Activated naive CD4-positive, alpha-beta T cell treated with anti-CD3 and anti-CD28 coated beads, Interleukin-2, amount 50 U/mL, for 24 hours (primary cell): ENCODE results near the gene FIS1.

Experiments used
- H3K27ac Mint-ChIP-seq: one replicate; pipeline ENCODE4 v1.8.0; 2021; ENCODE audit warnings: mild to moderate bottlenecking, mixed read lengths
- H3K27me3 Mint-ChIP-seq: one replicate; pipeline ENCODE4 v1.8.0; 2021; ENCODE audit warnings: mixed read lengths
- H3K36me3 Mint-ChIP-seq: one replicate; pipeline ENCODE4 v1.8.0; 2021; ENCODE audit warnings: mixed read lengths
- H3K4me1 Mint-ChIP-seq: one replicate; pipeline ENCODE4 v1.8.0; 2021; ENCODE audit warnings: mixed read lengths
- H3K4me3 Mint-ChIP-seq: one replicate; pipeline ENCODE4 v1.8.0; 2021; ENCODE audit warnings: mild to moderate bottlenecking, mixed read lengths
- H3K9me3 Mint-ChIP-seq: one replicate; pipeline ENCODE4 v1.8.0; 2021; ENCODE audit warnings: mixed read lengths

Gene FIS1

DNA sequence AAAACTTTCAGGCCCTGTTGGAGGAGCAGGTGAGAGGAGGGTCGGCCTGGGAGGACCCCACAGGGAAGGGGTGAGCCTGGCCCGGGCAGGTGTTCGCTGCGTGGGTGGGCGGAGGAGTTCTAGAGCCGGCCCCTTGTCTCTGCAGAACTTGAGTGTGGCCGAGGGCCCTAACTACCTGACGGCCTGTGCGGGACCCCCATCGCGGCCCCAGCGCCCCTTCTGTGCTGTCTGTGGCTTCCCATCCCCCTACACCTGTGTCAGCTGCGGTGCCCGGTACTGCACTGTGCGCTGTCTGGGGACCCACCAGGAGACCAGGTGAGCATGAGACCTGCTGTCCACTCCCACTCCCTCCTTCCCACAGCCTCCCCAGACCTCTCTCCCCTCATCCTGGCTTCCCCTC is 21.4 kb downstream of the FIS1 start:
- Mint-ChIP-seq H3K36me3 (peaks cover 2% of the 10 kb centered on the region), H3K9me3 (no peaks in the 10 kb centered on the region)

DNA sequence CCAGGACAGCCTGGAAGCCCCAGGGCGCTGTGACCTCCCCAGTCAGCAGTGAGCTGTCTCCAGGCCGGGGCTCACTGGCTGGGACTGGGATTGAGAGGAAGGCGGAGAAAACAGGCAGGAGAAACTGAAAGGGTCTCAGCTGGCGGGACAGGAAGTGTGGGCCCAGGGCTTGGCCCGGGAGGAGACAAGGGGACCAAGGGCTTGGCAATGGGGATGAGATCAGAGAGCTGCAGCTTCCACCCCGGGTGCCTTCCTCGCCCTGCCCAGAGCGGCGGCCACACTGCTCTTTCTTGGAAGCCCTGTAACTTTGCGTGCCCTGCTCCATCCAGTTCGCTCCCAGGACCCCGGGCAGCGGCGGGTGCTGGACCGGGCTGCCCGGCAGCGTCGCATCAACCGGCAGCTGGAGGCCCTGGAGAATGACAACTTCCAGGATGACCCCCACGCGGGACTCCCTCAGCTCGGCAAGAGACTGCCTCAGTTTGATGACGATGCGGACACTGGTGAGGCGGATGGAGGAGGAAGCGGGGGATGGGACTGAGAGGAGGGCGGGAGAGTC is 22.5 kb downstream of the FIS1 start:
- H3K27ac Mint-ChIP-seq, result no peak overlapping the region
- no peak overlapping the region for H3K4me3 Mint-ChIP-seq
- H3K36me3 Mint-ChIP-seq, result peaks cover 2% of the 10 kb centered on the region
- H3K4me1 Mint-ChIP-seq, result peaks cover 35% of the 10 kb centered on the region
- H3K27me3 Mint-ChIP-seq, result no peaks in the 10 kb centered on the region
- H3K9me3 Mint-ChIP-seq, result no peaks in the 10 kb centered on the region

More for the DNA sequence above, 21.4 kb downstream of the FIS1 start:
- H3K4me3 Mint-ChIP-seq, result no peak overlapping the region
- no peak overlapping the region for H3K27ac Mint-ChIP-seq
- no peaks in the 10 kb centered on the region for H3K27me3 Mint-ChIP-seq
- H3K4me1 Mint-ChIP-seq, result peaks cover 32% of the 10 kb centered on the region

DNA sequence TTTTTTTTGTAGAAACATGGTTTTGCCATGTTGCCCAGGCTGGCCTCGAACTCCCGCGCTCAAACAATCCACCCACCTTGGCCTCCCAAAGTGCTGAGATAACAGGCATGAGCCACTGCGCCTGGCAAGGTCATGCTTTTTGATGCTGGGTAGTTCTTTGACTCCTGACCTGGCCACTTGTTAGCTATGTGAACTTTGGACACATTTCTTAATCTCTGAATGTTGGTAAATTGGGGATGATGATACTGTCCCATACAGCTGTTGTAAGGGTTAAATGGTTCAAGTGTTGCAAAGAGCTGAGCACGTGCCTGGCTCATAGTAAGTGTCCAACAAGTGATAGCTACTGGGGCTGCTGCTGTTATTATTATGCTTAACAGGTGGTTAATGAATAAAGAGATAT is 24.6 kb downstream of the FIS1 start:
- Mint-ChIP-seq H3K4me1 (peaks cover 45% of the 10 kb centered on the region), H3K36me3 (peaks cover 2% of the 10 kb centered on the region), H3K9me3 (no peaks in the 10 kb centered on the region), H3K4me3 (peak overlapping the region; percentile 57), H3K27ac (no peak overlapping the region), H3K27me3 (no peaks in the 10 kb centered on the region)

DNA sequence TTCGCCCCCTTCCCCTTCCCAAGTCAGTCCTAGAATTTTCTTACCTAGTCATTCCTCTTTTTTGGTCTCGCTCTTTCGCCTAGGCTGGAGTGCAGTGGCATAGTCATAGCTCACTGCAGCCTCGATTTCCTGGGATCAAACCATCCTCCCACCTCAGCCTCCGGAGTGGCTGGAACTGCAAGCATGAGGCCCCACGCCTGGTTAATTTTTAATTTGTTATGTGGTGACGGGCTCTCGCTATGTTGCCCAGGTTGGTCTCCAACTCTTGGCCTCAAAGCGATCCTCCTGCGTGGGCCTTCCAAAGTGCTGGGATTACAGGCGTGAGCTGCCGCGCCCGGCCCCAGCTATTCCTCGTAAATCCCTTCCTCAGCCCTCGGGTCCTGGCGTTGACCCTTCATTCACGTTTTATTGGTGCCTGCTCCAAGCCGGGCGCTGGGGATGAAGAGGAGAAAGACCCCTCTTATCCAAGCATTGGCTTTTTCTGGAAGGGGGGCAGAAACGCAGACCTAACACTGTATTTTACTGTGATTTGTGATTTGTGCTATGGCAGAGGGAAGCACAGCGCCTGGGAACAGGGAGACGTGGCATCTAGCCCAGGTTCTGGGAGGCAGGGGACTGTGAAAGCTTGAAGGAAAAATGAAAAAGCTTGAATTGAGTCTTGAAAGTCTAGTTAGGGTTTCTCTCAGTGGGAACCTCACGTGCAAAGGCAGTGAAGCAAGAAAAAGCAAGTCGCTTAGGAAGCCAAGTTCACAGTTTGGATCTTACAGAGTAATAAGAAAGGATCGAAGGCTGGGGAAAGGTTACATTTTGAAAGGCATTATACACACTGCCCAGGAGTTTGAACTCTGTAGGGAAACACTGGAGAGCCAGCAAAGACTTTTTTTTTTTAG is 26.4 kb downstream of the FIS1 start:
- H3K4me1 Mint-ChIP-seq, result peaks cover 45% of the 10 kb centered on the region
- H3K36me3 Mint-ChIP-seq, result no peaks in the 10 kb centered on the region
- H3K9me3 Mint-ChIP-seq, result no peaks in the 10 kb centered on the region
- H3K27ac Mint-ChIP-seq, result peak overlapping the region; percentile 92
- no peaks in the 10 kb centered on the region for H3K27me3 Mint-ChIP-seq
- H3K4me3 Mint-ChIP-seq, result peak overlapping the region; percentile 95

DNA sequence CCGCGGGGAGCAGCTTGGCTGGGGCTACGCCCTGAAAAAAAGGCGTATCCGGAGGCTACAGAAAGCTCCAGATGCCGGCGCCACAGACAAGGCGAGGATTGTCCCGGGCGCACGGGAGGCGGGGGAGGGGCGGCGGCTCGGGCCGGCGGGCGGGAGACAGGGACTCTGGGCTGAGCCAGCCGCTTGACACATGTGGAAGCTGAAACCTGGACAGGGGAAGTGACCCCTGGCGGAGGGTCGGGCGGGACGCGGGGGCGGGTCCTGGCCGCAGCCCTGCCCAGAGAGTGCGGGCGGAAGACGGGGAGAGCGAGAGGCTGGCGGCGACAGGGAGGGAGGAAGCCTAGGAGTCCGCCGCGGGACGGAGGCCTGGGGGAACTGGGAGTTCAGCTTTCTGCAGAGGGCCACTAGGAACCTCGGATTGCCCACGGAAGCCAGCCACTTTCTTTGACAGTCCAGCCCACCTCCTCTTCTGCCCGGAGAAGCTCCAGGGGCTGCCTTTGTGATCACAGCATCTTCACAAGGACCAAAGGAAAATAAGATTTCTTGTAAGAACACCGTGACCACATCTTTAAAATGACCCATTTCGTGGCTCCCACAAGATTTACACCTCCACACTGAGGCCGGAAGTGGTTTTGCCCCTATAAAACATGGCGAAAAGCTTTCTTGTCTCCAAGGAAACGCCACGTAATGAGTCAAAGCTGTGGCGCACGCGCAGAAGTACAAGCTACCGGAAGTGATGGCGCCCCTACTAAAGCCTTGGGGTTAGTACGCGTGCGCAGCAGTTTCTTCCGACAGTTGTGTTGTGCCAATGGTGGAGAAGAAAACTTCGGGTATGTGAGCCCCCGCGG is 27.3 kb downstream of the FIS1 start, which contains the start of the genes PLOD3 and ZNHIT1:
PLOD3 (minus strand) TSS at position 194 of the 848 bp plus-strand sequence. CDS start 307 bp downstream, outside the sequence.
ZNHIT1 (plus strand) TSS at position 778 of the 848 bp plus-strand sequence; CDS start at position 809, 31 bp downstream.
- H3K27me3 Mint-ChIP-seq, result no peaks in the 10 kb centered on the region
- peak within 1 kb of the TSS; percentile 92 for H3K27ac Mint-ChIP-seq
- peaks cover 45% of the 10 kb centered on the region for H3K4me1 Mint-ChIP-seq
- H3K9me3 Mint-ChIP-seq, result no peaks in the 10 kb centered on the region
- no peaks in the 10 kb centered on the region for H3K36me3 Mint-ChIP-seq
- H3K4me3 Mint-ChIP-seq, result peak within 1 kb of the TSS; percentile 95

DNA sequence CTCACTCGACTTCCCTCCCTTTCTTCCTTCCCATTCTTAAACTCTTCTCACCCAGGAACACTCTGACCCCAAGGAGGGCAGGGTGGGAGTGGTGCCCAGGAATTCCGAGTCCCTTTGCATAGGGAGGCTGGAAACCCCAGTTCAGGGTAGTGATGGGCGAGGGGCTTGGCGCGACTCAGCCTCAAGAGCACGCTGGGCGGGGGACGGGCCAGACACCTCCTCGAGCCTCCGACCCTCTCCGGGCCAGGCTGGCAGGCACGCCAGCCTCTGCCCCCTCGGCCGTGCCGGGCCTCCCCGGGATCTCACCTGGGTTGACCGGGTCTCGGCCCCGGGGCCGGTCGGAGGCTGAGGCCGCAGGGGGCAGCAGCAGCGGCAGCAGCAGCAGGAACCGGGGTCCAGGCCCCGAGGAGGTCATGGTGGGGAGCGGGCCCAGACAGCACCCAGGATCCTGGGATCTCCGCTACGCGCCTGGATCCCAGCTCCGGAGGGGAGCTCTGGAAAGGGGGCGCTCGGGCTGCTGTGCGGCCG is 28.0 kb downstream of the FIS1 start:
- Mint-ChIP-seq H3K27me3 (no peaks in the 10 kb centered on the region), H3K36me3 (no peaks in the 10 kb centered on the region), H3K27ac (peak overlapping the region; percentile 39), H3K4me3 (peak overlapping the region; percentile 95), H3K4me1 (peaks cover 41% of the 10 kb centered on the region), H3K9me3 (no peaks in the 10 kb centered on the region)

DNA sequence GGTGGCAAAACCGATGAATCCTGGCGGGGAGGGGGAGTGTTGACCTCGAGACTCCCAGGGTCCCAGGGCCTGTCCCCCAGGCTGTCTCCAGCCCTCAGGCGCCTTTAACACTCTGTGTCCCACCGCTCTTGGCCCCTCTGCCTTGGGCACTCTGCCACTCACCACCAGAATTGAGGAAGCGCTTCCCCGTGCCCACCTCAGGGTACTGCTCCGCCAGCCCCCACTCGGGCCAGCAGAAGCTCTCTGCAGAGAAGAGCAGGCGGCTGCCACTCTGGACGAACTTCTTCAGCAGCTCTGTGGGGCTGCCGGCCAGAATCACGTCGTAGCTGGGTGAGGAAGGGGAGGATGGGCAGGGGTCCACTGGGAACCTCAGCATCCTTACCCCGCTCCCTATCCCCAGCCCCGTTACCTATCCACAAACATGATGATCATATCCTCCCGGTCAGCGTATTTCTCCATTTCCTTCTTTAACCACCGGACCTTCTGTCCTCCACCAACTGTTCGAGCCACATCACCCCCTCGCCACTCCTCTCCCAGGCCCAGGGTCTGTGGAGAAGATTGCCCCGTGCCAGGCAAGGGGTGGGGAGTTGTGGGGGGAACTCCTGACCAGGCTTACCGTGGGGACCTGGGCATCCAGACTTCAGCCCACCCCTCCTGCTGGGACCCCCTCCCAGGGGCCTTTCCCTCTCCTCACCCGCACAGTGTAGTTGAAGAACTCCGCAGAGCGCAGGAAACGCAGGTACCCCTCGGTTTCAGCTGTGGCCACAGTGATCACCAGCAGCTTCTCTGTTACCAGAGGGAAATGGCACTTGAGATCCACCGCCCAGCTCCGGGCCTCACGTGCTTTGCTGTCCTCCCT is 28.7 kb downstream of the FIS1 start:
- Mint-ChIP-seq H3K4me1 (peaks cover 34% of the 10 kb centered on the region), H3K36me3 (no peaks in the 10 kb centered on the region), H3K27ac (peak overlapping the region; percentile 39), H3K9me3 (no peaks in the 10 kb centered on the region), H3K4me3 (peak overlapping the region; percentile 95), H3K27me3 (no peaks in the 10 kb centered on the region)

DNA sequence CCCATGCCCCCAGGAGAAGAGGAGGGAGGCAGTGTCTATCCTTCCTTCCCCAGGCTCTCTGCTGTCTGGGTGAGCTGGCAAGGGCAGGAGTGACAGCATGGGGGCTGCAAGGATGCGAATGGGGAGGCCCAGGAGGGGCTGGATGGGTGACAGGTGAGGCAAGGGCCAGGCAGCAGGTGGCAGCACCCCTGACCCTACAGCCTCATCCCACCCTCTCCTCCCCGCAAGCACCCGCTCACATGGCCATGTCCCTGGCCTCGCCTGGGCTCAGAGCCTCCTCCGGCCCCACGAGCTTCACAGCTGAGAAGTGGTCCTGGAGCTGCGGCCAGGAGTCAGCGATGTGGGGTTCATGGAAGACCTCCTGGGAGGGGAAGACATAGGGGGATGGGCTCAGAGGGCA is 32.9 kb downstream of the FIS1 start:
- no peak overlapping the region for H3K27ac Mint-ChIP-seq
- H3K4me1 Mint-ChIP-seq, result peaks cover 9% of the 10 kb centered on the region
- H3K36me3 Mint-ChIP-seq, result peaks cover 2% of the 10 kb centered on the region

DNA sequence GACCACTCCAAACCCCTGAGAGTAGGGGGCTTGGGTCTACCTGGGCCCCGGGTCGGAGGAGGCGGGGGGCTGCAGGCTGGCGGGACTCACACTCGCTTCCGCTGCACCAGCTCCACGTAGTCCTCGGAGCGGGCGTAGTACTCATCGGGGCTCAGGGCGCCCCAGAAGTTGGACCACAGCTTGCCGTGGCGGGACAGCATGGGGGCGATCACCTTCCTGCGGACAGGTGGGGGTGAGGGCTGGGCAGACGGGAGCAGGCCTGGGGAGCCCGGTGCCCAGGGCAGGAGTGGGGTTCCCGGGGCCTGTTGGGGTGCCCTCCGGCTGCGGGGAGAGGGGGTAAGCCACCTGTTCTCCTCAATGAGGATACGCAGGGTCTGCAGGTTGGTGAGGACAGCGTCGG is 33.4 kb downstream of the FIS1 start:
- peaks cover 5% of the 10 kb centered on the region for H3K4me1 Mint-ChIP-seq
- H3K27ac Mint-ChIP-seq, result no peak overlapping the region
- peaks cover 2% of the 10 kb centered on the region for H3K36me3 Mint-ChIP-seq
- no peaks in the 10 kb centered on the region for H3K27me3 Mint-ChIP-seq
- no peaks in the 10 kb centered on the region for H3K9me3 Mint-ChIP-seq
- H3K4me3 Mint-ChIP-seq, result no peak overlapping the region

More for the DNA sequence above, 32.9 kb downstream of the FIS1 start:
- Mint-ChIP-seq H3K9me3 (no peaks in the 10 kb centered on the region), H3K4me3 (no peak overlapping the region), H3K27me3 (no peaks in the 10 kb centered on the region)

DNA sequence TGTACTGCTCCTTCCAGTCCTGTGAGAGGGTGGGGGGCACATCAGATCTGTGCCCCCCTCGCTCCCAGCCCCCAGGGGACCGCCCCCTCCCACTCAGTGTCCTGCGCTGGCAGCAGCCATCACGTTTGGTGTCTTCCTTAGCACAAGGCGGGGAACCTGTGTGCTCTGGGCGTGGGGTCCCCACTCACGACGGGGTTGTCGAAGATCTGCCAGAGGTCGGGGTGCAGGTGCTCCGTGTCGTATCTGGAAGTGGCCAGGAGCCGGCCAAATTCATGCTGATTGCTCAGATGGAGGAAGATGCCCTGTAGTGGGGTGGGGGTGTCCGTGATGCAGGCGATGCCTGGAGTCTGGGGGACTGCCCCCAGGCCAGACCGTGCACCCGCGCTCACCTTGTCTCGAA is 34.7 kb downstream of the FIS1 start:
- no peaks in the 10 kb centered on the region for H3K27me3 Mint-ChIP-seq
- no peak overlapping the region for H3K27ac Mint-ChIP-seq
- no peaks in the 10 kb centered on the region for H3K4me1 Mint-ChIP-seq
- no peak overlapping the region for H3K4me3 Mint-ChIP-seq
- peaks cover 3% of the 10 kb centered on the region for H3K36me3 Mint-ChIP-seq
- no peaks in the 10 kb centered on the region for H3K9me3 Mint-ChIP-seq

DNA sequence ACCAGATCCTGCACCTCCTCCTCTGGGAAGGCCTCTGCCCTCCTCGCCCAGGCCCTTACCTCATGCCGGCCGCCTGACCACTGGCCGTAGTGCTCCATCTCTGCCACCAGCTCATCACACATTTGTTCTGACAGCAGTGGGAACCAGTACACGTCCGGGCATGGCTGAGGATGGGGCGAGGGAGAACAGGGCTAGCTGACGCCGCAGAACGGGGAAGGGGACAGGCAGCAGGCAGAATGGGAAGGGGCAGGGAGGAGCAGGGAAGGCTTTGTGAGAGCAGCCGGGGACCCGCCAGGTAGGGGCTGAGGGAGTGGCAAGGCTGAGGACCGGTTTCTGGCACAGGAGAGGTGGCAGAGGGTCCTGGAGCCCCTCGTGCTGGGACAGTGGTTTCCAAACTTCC is 36.1 kb downstream of the FIS1 start:
- Mint-ChIP-seq H3K4me1 (peaks cover 6% of the 10 kb centered on the region), H3K27me3 (peaks cover under 1% of the 10 kb centered on the region), H3K4me3 (no peak overlapping the region), H3K27ac (no peak overlapping the region), H3K36me3 (peaks cover 3% of the 10 kb centered on the region), H3K9me3 (no peaks in the 10 kb centered on the region)

DNA sequence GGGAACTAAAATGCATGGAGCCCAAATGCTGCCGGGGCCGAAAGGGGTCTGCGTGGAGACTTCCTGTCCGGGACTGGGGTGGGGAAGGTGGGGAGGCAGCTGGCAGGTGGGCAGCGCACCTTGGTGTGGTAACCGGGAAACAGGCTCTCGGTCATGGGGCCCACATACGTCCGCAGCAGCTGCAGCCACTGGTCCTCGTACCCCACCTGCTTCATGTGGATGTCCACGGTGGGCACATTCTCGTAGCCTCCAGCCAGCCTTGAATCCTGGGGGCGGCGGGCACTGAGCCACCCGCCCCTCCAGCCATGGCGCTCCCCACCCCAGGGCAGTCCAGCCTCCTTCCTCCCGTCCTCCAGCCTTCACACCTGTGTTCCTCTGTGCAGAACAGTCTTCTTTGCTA is 37.4 kb downstream of the FIS1 start:
- H3K4me3 Mint-ChIP-seq, result no peak overlapping the region
- H3K9me3 Mint-ChIP-seq, result no peaks in the 10 kb centered on the region
- H3K36me3 Mint-ChIP-seq, result peaks cover 3% of the 10 kb centered on the region
- H3K4me1 Mint-ChIP-seq, result peaks cover 13% of the 10 kb centered on the region
- H3K27me3 Mint-ChIP-seq, result peaks cover 5% of the 10 kb centered on the region
- no peak overlapping the region for H3K27ac Mint-ChIP-seq

DNA sequence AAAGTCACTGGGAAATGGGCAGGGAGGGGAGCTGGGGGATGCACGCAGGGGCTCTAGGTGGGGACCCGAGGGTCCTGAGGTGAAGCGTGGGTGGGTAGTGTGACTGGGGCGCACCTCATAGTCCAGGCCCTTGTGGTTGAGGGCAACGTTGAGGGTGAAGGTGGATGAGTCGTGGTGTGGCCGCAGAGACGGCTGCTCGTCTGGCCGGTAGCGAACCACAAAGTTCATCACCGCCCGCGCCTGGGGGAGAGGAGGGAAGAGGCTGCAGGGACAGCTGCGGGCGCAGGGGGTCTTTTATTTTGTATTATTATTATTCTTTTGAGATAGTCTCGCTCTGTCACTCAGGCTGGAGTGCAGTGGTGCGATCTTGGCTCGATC is 38.2 kb downstream of the FIS1 start:
- H3K27me3 Mint-ChIP-seq, result peaks cover 6% of the 10 kb centered on the region
- peaks cover 3% of the 10 kb centered on the region for H3K36me3 Mint-ChIP-seq

DNA sequence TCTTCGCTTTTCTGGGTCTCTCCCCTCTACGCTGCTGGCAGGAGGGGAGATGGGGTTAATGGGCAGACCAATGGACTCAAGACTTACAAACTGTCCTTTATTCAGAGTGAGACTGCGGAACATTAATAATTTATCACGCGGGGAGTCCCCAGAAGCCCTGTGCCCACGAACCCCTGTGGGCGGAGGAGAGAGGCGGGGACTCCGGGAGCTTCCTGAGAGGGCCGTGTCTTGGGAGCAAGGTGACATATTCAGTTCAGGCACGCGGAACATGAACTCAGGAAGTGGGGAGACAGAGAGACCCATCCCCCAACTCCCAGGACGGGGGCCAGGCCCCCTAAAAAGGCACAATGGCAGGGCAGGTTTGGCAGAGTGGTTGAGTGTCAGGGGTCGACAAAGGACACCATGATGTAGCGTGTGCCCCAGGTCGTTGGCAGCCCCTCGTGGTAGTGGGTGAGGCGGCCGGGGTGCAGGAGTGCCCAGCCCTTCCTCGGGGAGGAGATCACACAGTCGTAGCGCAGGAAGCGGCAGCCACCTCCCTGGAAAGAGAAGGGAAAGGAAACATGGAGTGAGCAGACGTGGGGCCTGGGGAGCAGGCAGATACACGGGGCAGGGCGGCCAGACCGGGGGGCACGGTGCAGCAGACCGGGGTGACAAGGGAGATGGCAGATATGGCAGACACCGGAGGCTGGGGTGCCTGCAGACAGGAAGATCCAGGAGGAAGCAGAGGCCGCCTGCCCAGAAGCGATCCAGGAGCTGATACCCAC is 38.8 kb downstream of the FIS1 start:
- H3K36me3 Mint-ChIP-seq, result peaks cover 3% of the 10 kb centered on the region
- H3K27me3 Mint-ChIP-seq, result peaks cover 7% of the 10 kb centered on the region
- H3K4me3 Mint-ChIP-seq, result no peak overlapping the region
- no peaks in the 10 kb centered on the region for H3K9me3 Mint-ChIP-seq
- peak overlapping the region; percentile 8 for H3K27ac Mint-ChIP-seq
- peaks cover 13% of the 10 kb centered on the region for H3K4me1 Mint-ChIP-seq

More for the DNA sequence above, 38.2 kb downstream of the FIS1 start:
- no peak overlapping the region for H3K27ac Mint-ChIP-seq
- H3K4me1 Mint-ChIP-seq, result peaks cover 13% of the 10 kb centered on the region
- H3K9me3 Mint-ChIP-seq, result no peaks in the 10 kb centered on the region
- H3K4me3 Mint-ChIP-seq, result no peak overlapping the region
